Ishikawa (cell line): Measurements from ENCODE around the gene PIP4K2A.

Source experiments
- CEBPB ChIP-seq: IDR thresholded peaks from 2 replicates; pipeline ENCODE4 v1.6.1; 2012
- CREB1 ChIP-seq: IDR thresholded peaks from 2 replicates; pipeline ENCODE4 v1.6.1; 2012; ENCODE audit warnings: low read depth
- EGR1 ChIP-seq: IDR thresholded peaks from 2 replicates; pipeline ENCODE4 v1.6.1; 2012
- EP300 ChIP-seq: IDR thresholded peaks from 2 replicates; pipeline ENCODE4 v1.6.1; 2012; ENCODE audit warnings: borderline replicate concordance
- FOXM1 ChIP-seq: IDR thresholded peaks from 2 replicates; pipeline ENCODE4 v1.6.1; 2012; ENCODE audit warnings: low read depth, borderline replicate concordance
- MAX ChIP-seq: IDR thresholded peaks from 2 replicates; pipeline ENCODE4 v1.6.1; 2012
- NFIC ChIP-seq: IDR thresholded peaks from 2 replicates; pipeline ENCODE4 v1.6.1; 2012
- RAD21 ChIP-seq: IDR thresholded peaks from 2 replicates; pipeline ENCODE4 v1.6.1; 2012; ENCODE audit warnings: low read depth
- REST ChIP-seq: IDR thresholded peaks from 2 replicates; pipeline ENCODE4 v1.6.1; 2012; ENCODE audit warnings: low read depth, mild to moderate bottlenecking
- TAF1 ChIP-seq: IDR thresholded peaks from 2 replicates; pipeline ENCODE4 v1.6.1; 2012; ENCODE audit warnings: low read depth, mild to moderate bottlenecking
- TCF12 ChIP-seq: IDR thresholded peaks from 2 replicates; pipeline ENCODE4 v1.6.1; 2012; ENCODE audit warnings: low read depth
- TEAD4 ChIP-seq: IDR thresholded peaks from 2 replicates; pipeline ENCODE4 v1.6.1; 2012
- USF1 ChIP-seq: IDR thresholded peaks from 2 replicates; pipeline ENCODE4 v1.6.1; 2012
- YY1 ChIP-seq: IDR thresholded peaks from 2 replicates; pipeline ENCODE4 v1.6.1; 2012; ENCODE audit warnings: low read depth
- ZBTB7A ChIP-seq: IDR thresholded peaks from 2 replicates; pipeline ENCODE4 v1.6.1; 2012; ENCODE audit warnings: low read depth

Gene PIP4K2A

GRCh38 chr10:22607261-22607660 lies 107.1 kb downstream of the PIP4K2A start:
- TF ChIP-seq NFIC (no peak), CREB1 (no peak), REST (no peak), FOXM1 (no peak), RAD21 (no peak), YY1 (no peak), TAF1 (no peak)

GRCh38 chr10:22606164-22606614 lies 108.2 kb downstream of the PIP4K2A start:
- TF ChIP-seq CEBPB (no peak), CREB1 (no peak), RAD21 (no peak), EP300 (no peak), TEAD4 (no peak), FOXM1 (no peak), TCF12 (no peak), TAF1 (no peak), MAX (no peak), USF1 (no peak), YY1 (no peak), REST (no peak), NFIC (no peak), ZBTB7A (no peak), EGR1 (no peak)

GRCh38 chr10:22605168-22605567 lies 109.2 kb downstream of the PIP4K2A start:
- TF ChIP-seq EGR1, result no peak
- TF ChIP-seq TEAD4, result no peak
- no peak for TF ChIP-seq FOXM1
- TF ChIP-seq TCF12, result no peak
- TF ChIP-seq ZBTB7A, result no peak
- TF ChIP-seq REST, result no peak
- no peak for TF ChIP-seq TAF1
- no peak for TF ChIP-seq YY1
- TF ChIP-seq USF1, result no peak
- no peak for TF ChIP-seq EP300
- no peak for TF ChIP-seq MAX
- no peak for TF ChIP-seq CEBPB
- TF ChIP-seq RAD21, result no peak
- no peak for TF ChIP-seq CREB1
- TF ChIP-seq NFIC, result no peak

- TF ChIP-seq TAF1 (no peak), RAD21 (no peak), TCF12 (no peak), MAX (no peak), CREB1 (no peak), ZBTB7A (no peak), EP300 (no peak), EGR1 (no peak)
These were observed 109.8 kb downstream of the PIP4K2A start for GRCh38 chr10:22604344-22605126.
